Measurements from ENCODE around the gene IFNW1. TPM values are rescaled to one million over a fixed set of nuclear protein-coding genes. Genes with fewer than 3 reads are reported as not detected.

The IFNW1 gene
- polyA plus RNA-seq, 1 experiment = not detected

DNA sequence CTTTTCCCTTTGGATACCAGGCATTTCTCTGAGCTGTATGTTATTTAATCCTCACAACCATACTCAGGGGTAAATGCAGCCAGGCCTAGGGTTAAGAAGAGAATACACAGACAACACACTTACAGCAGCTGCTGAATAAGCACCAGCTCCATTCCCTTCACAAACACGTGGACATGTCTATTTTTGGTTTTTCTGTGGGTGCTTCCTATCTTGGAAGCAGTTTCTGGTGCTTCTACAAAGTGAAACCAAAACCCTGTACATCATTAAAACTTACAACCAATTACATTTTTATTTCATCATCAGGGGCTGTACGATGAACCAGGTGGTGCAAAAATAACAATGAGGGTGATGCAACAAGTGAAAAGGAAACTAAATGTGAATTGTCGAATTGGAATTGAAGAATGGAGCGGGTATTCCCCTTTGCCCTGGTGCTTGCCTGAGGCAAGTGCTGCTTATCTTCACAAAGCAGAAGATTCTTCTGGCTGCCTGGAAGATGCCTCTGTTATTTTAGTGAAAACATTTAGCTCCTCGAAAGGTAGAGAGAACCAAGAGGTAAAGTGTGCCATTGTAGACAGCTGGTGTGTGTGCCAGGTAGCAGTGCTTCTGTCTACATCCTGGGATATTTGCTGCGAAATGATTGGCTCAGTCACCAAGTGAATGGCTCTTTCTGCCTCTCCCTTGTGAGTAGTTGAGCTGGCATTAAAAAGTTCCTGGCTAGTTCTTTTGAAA, 45.3 kb downstream of the IFNW1 start:
- Histone ChIP-seq H3K27me3 (ENCODE audit: control insufficient read depth, insufficient read depth, low read length) (no peaks in the 10 kb centered on the region), H3K27ac (ENCODE audit: low read depth, low read length) (peak overlapping the region; percentile 55), H3K9me3 (ENCODE audit: control insufficient read depth, insufficient read depth, low read length) (no peaks in the 10 kb centered on the region), H3K4me3 (ENCODE audit: low read depth, low read length) (peak overlapping the region; percentile 38)
- ChIA-PET CTCF (interaction anchor here (0.9 to 2.2 kb wide), 5 partner anchors 9 to 472 kb away, joined by 3 to 8 read pairs (median 6); no protein-coding TSS in a partner anchor), POLR2A (no interaction called here)
- DNase-seq (ENCODE audit: low read depth, low spot score) = peak; percentile 33
- TF ChIP-seq, protein P1, sequence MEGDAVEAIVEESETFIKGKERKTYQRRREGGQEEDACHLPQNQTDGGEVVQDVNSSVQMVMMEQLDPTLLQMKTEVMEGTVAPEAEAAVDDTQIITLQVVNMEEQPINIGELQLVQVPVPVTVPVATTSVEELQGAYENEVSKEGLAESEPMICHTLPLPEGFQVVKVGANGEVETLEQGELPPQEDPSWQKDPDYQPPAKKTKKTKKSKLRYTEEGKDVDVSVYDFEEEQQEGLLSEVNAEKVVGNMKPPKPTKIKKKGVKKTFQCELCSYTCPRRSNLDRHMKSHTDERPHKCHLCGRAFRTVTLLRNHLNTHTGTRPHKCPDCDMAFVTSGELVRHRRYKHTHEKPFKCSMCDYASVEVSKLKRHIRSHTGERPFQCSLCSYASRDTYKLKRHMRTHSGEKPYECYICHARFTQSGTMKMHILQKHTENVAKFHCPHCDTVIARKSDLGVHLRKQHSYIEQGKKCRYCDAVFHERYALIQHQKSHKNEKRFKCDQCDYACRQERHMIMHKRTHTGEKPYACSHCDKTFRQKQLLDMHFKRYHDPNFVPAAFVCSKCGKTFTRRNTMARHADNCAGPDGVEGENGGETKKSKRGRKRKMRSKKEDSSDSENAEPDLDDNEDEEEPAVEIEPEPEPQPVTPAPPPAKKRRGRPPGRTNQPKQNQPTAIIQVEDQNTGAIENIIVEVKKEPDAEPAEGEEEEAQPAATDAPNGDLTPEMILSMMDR (IDR thresholded peaks at IDR 0.05; ENCODE audit: low read depth, low read length) = no peak

DNA sequence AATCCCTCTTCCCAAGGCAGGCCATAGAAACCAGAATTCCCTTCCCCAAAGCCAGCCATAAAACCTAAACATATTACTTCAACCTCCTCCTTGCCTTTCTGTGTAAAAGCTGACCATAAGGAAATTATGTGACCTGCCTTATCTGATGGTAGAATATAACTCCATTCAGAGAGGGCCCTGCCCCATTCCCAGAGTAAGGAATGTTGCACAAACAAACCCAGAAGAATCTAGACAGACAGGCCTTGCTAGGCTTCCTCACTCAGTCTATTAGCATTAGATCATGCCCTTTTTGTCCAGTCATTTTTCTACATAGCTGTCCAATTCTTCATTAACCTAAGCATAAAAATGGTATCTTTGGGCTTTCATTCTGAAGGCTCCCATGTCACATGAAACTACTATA, 46.1 kb downstream of the IFNW1 start:
- DNase-seq (ENCODE audit: low read depth, low spot score) = no peak
- POLR2A ChIA-PET = no interaction called here
- no peak overlapping the region for H3K4me3 ChIP-seq (ENCODE audit: low read depth, low read length)
- H3K27me3 ChIP-seq (ENCODE audit: control insufficient read depth, insufficient read depth, low read length) = no peaks in the 10 kb centered on the region
- CTCF ChIA-PET = interaction anchor here (0.9 to 2.2 kb wide), 4 partner anchors 10 to 471 kb away, joined by 3 to 8 read pairs (median 6); no protein-coding TSS in a partner anchor
- TF ChIP-seq, protein P1 (IDR thresholded peaks at IDR 0.05; ENCODE audit: low read depth, low read length) = no peak
- no peaks in the 10 kb centered on the region for H3K9me3 ChIP-seq (ENCODE audit: control insufficient read depth, insufficient read depth, low read length)
- no peak overlapping the region for H3K27ac ChIP-seq (ENCODE audit: low read depth, low read length)

Small RNA genes lying within 50 kb of the gene (small RNA-seq; reads per million reads assigned to genes)
- gene IFNWP4 (ENCODE audit: insufficient read length, low read depth) (not detected), gene RF00019 (ENCODE audit: insufficient read length, low read depth) (not detected)

Other genes with a start within 250 kb of the IFNW1 start
- gene HACD4, start 110.2 kb downstream of the IFNW1 start, polyA plus RNA-seq (2011; rRNA removed) = 8.5 and 12.1 TPM in 2 replicates
- not detected in 2 replicates for gene IFNB1, start 63.9 kb downstream of the IFNW1 start, polyA plus RNA-seq (2011; rRNA removed)
- gene IFNA21, start 24.8 kb upstream of the IFNW1 start, polyA plus RNA-seq (2011; rRNA removed) = not detected in 2 replicates
- gene IFNA4, start 45.8 kb upstream of the IFNW1 start, polyA plus RNA-seq (2011; rRNA removed) = not detected in 2 replicates
- gene IFNA7, start 60.4 kb upstream of the IFNW1 start, polyA plus RNA-seq (2011; rRNA removed) = not detected in 2 replicates
- not detected in 2 replicates for gene IFNA10, start 65.3 kb upstream of the IFNW1 start, polyA plus RNA-seq (2011; rRNA removed)
- gene IFNA16, start 75.5 kb upstream of the IFNW1 start, polyA plus RNA-seq (2011; rRNA removed) = not detected in 2 replicates
- not detected in 2 replicates for gene IFNA17, start 86.4 kb upstream of the IFNW1 start, polyA plus RNA-seq (2011; rRNA removed)
- not detected in 2 replicates for gene IFNA14, start 98.2 kb upstream of the IFNW1 start, polyA plus RNA-seq (2011; rRNA removed)
- not detected in 2 replicates for gene IFNA5, start 163.5 kb upstream of the IFNW1 start, polyA plus RNA-seq (2011; rRNA removed)
- 32.4 and 42.2 TPM in 2 replicates for gene KLHL9, start 193.6 kb upstream of the IFNW1 start, polyA plus RNA-seq (2011; rRNA removed)
- not detected in 2 replicates for gene IFNA6, start 209.1 kb upstream of the IFNW1 start, polyA plus RNA-seq (2011; rRNA removed)
- gene IFNA13, start 226.2 kb upstream of the IFNW1 start, polyA plus RNA-seq (2011; rRNA removed) = not detected in 2 replicates
- gene IFNA2, start 243.6 kb upstream of the IFNW1 start, polyA plus RNA-seq (2011; rRNA removed) = not detected in 2 replicates

Measured in AG04450 (cell line).